Neural progenitor cell (in vitro differentiated cells): ENCODE data around the gene CYP1A1.

Experiments
- EZH2 ChIP-seq: fragments of 200-600 bp; sonication (generic); IDR thresholded peaks from 2 replicates; pipeline ENCODE4 v1.6.1; 2017; ENCODE audit warnings: antibody characterized with exemption, mild to moderate bottlenecking, moderate library complexity
- EZH2phosphoT487 ChIP-seq: fragments of 200-600 bp; sonication (generic); IDR thresholded peaks from 2 replicates; pipeline ENCODE4 v1.6.1; 2017; ENCODE audit warnings: antibody characterized with exemption
- TF ChIP-seq, protein P1 (sequence below): fragments of 200-600 bp; sonication (generic); IDR thresholded peaks from 2 replicates; pipeline ENCODE4 v1.5.1; 2017; ENCODE audit warnings: antibody characterized with exemption, mild to moderate bottlenecking

DNA sequence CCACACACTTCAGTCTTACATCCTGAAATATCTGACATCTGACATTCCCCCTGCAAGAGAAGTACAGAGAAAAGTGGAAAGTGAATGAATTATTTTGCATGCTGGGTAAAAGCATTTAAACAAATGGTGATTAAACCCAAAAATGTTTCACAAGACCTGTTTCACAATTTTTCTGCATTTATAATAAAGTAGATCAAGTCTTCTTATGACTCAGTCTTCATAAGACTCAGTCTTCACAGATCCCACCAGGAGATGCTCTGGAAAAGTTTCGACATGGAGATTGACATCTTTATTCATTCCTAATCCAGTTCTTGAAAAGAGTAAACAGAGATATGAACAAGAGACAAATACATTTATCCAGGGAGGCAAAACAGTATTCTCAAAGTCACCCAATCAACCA lies 16.3 kb downstream of the CYP1A1 start:
- TF ChIP-seq EZH2 (no peak), EZH2phosphoT487 (no peak)
- TF ChIP-seq, protein P1, sequence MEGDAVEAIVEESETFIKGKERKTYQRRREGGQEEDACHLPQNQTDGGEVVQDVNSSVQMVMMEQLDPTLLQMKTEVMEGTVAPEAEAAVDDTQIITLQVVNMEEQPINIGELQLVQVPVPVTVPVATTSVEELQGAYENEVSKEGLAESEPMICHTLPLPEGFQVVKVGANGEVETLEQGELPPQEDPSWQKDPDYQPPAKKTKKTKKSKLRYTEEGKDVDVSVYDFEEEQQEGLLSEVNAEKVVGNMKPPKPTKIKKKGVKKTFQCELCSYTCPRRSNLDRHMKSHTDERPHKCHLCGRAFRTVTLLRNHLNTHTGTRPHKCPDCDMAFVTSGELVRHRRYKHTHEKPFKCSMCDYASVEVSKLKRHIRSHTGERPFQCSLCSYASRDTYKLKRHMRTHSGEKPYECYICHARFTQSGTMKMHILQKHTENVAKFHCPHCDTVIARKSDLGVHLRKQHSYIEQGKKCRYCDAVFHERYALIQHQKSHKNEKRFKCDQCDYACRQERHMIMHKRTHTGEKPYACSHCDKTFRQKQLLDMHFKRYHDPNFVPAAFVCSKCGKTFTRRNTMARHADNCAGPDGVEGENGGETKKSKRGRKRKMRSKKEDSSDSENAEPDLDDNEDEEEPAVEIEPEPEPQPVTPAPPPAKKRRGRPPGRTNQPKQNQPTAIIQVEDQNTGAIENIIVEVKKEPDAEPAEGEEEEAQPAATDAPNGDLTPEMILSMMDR: no peak
